Esophagus squamous epithelium (tissue), 5 donors: ENCODE results near the gene INAFM2. TPM values are rescaled to one million over a fixed set of nuclear protein-coding genes. Genes with fewer than 3 reads are reported as not detected.

Experiments
- DNase-seq: peaks from one replicate; lab custom pipeline; 2025; lab: John Stamatoyannopoulos, UW
- H3K27ac ChIP-seq, 4 donors: fragments of 200-600 bp; sonication (generic); one replicate each; pipeline ENCODE4 v1.5.1; 2016 to 2019; ENCODE audit warnings: mild to moderate bottlenecking in 1 of 4
- H3K27me3 ChIP-seq, 4 donors: fragments of 200-600 bp; sonication (generic); 1 replicate in 3 of 4; 2 replicates in 1 of 4; pipeline versions ENCODE4 v1.5.1 to v1.6.0; 2017 to 2021; ENCODE audit warnings: antibody characterized with exemption in 1 of 4
- H3K36me3 ChIP-seq, 3 donors: fragments of 200-600 bp; sonication (generic); one replicate each; pipeline ENCODE4 v1.5.1; 2016 to 2019
- H3K4me1 ChIP-seq, 3 donors: fragments of 200-600 bp; sonication (generic); one replicate each; pipeline ENCODE4 v1.5.1; 2017 to 2019
- H3K4me3 ChIP-seq, 4 donors: fragments of 200-600 bp; sonication (generic); 1 replicate in 3 of 4; 2 replicates in 1 of 4; pipeline ENCODE4 v1.5.1; 2016 to 2019; ENCODE audit warnings: mild to moderate bottlenecking in 2 of 4, moderate library complexity in 1 of 4
- H3K9me3 ChIP-seq, 3 donors: fragments of 200-600 bp; sonication (generic); one replicate each; pipeline ENCODE4 v1.5.1; 2016 to 2019
- CTCF ChIP-seq, 6 experiments: fragments of 450-650 bp in 4 of 6; fragments of 200-600 bp in 2 of 6; sonication (generic) in 2 of 6; IDR thresholded peaks; one replicate each; pipeline ENCODE4 v1.5.1; 2016 to 2019; ENCODE audit warnings: antibody characterized with exemption in 6 of 6, mild to moderate bottlenecking in 4 of 6, moderate library complexity in 4 of 6
- POLR2A ChIP-seq, 4 donors: fragments of 450-650 bp; IDR thresholded peaks; one replicate each; pipeline ENCODE4 v1.6.1; 2017; ENCODE audit warnings: antibody characterized with exemption in 4 of 4, mild to moderate bottlenecking in 4 of 4, moderate library complexity in 3 of 4
- WGBS, 2 donors: methylation state at CpG; one replicate each; pipeline ENCODE4 v1.1.5; 2018; 5-methylcytosine and 5-hydroxymethylcytosine counted together
- intact Hi-C: fragments of 100-400 bp; cut with DNase I; formaldehyde crosslinking; loops from one replicate; pipeline ENCODE4 v1.15.0; 2022
- total RNA-seq, 4 donors: library from RNA; depleted of rRNA; stranded (reverse); fragments of >200 nt; gene quantifications; one replicate each; pipeline ENCODE4 v1.1.0, GENCODE V29; 2016
- donor health status: DM: yes; HTN: yes; CAD: no.

The INAFM2 gene
- total RNA-seq, 4 donors from 2014 or later, result 4.7 to 10.1 (median 8.1) TPM

GRCh38 chr15:40355976-40356585 is 32.6 kb downstream of the INAFM2 start:
- H3K9me3 ChIP-seq, result no peaks in the 10 kb centered on the region
- no peak for DNase-seq

GRCh38 chr15:40357246-40357645 is 33.8 kb downstream of the INAFM2 start:
- intact Hi-C loops, result no loop called here
- no peak for DNase-seq
- H3K9me3 ChIP-seq, result no peaks in the 10 kb centered on the region
- no peak for TF ChIP-seq CTCF (IDR thresholded peaks at IDR 0.05)
- WGBS, 2 donors, result 100% methylated on average over 1 of the region's 1 CpG; no CpG with 5 or more reads in 1 of the 2 donors
- no peaks in the 10 kb centered on the region for H3K36me3 ChIP-seq
- H3K4me1 ChIP-seq, result peaks cover 10 to 24% (median 11%) of the 10 kb centered on the region in 3 donors
- no peak overlapping the region for H3K27ac ChIP-seq
- peak overlapping the region in 1 of 4 donors; percentile 45 for H3K4me3 ChIP-seq
- H3K27me3 ChIP-seq, result peaks cover 0 to 15% (median 0%) of the 10 kb centered on the region in 4 donors

More at GRCh38 chr15:40355976-40356585, 32.6 kb downstream of the INAFM2 start:
- 80% methylated on average over 1 of the region's 5 CpGs; no CpG with 5 or more reads in 1 of the 2 donors for WGBS, 2 donors
- intact Hi-C loops, result no loop called here
- Histone ChIP-seq H3K27me3 (peaks cover 0 to 15% (median 0%) of the 10 kb centered on the region in 4 donors), H3K27ac (no peak overlapping the region), H3K36me3 (no peaks in the 10 kb centered on the region), H3K4me3 (no peak overlapping the region), H3K4me1 (peaks cover 10 to 24% (median 11%) of the 10 kb centered on the region in 3 donors)
- TF ChIP-seq POLR2A (IDR thresholded peaks at IDR 0.05) (no peak), CTCF (IDR thresholded peaks at IDR 0.05) (no peak)

GRCh38 chr15:40357723-40358470 is 34.4 kb downstream of the INAFM2 start, which contains the start of gene DISP2:
Gene DISP2 (plus strand): TSS chr15:40358219. CDS start chr15:40358322, 103 bp downstream.
- 21 to 32% methylated on average over 9 of the region's 82 CpGs for WGBS, 2 donors
- H3K27me3 ChIP-seq, result peaks cover 0 to 15% (median 0%) of the 10 kb centered on the region in 4 donors
- TF ChIP-seq CTCF (IDR thresholded peaks at IDR 0.05) (peak in 2 of 6 experiments; percentile 4 to 52), POLR2A (IDR thresholded peaks at IDR 0.05) (no peak)
- no peaks in the 10 kb centered on the region for H3K36me3 ChIP-seq
- no peak within 1 kb of the TSS for H3K27ac ChIP-seq
- H3K4me1 ChIP-seq, result peaks cover 10 to 24% (median 11%) of the 10 kb centered on the region in 3 donors
- DNase-seq, result no peak
- no peaks in the 10 kb centered on the region for H3K9me3 ChIP-seq
- H3K4me3 ChIP-seq, result peak within 1 kb of the TSS; percentile 26 to 67 (median 48)
- intact Hi-C loops, result no loop called here

- H3K36me3 ChIP-seq, result no peaks in the 10 kb centered on the region
- H3K27ac ChIP-seq, result no peak overlapping the region
- TF ChIP-seq POLR2A (IDR thresholded peaks at IDR 0.05) (no peak), CTCF (IDR thresholded peaks at IDR 0.05) (peak in 1 of 6 experiments; percentile 1)
- intact Hi-C loops, result no loop called here
- no peaks in the 10 kb centered on the region for H3K9me3 ChIP-seq
- 12 to 20% methylated on average over 7 to 9 of the region's 31 CpGs for WGBS, 2 donors
- no peak for DNase-seq
- H3K27me3 ChIP-seq, result peaks cover 0 to 18% (median 0%) of the 10 kb centered on the region in 4 donors
- peaks cover 10 to 24% (median 11%) of the 10 kb centered on the region in 3 donors for H3K4me1 ChIP-seq
- H3K4me3 ChIP-seq, result peak overlapping the region; percentile 26 to 67 (median 48)
Observed at GRCh38 chr15:40358471-40359353, 35.2 kb downstream of the INAFM2 start.
